ENCODE measurements around the gene SOD3. TPM values are rescaled to one million over a fixed set of nuclear protein-coding genes. Genes with fewer than 3 reads are reported as not detected.

SOD3 gene
- polyA plus RNA-seq, 1 donor (not counting 4 experiments of a cell fraction or from before 2014, with no cell fraction given) = not detected

- no peaks in the 10 kb centered on the region for H3K79me2 ChIP-seq (ENCODE audit: control insufficient read depth, insufficient read depth, low read length)
- dilution Hi-C loops (cut with MboI; ENCODE audit: extremely low pct_ligation_motif_present, low sequenced_read_pairs) = no loop called here
- TF ChIP-seq, protein P1, sequence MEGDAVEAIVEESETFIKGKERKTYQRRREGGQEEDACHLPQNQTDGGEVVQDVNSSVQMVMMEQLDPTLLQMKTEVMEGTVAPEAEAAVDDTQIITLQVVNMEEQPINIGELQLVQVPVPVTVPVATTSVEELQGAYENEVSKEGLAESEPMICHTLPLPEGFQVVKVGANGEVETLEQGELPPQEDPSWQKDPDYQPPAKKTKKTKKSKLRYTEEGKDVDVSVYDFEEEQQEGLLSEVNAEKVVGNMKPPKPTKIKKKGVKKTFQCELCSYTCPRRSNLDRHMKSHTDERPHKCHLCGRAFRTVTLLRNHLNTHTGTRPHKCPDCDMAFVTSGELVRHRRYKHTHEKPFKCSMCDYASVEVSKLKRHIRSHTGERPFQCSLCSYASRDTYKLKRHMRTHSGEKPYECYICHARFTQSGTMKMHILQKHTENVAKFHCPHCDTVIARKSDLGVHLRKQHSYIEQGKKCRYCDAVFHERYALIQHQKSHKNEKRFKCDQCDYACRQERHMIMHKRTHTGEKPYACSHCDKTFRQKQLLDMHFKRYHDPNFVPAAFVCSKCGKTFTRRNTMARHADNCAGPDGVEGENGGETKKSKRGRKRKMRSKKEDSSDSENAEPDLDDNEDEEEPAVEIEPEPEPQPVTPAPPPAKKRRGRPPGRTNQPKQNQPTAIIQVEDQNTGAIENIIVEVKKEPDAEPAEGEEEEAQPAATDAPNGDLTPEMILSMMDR (optimal IDR thresholded peaks at IDR 0.05 in 1 of 3, IDR thresholded peaks at IDR 0.05 in 1 of 3, conservative IDR thresholded peaks at IDR 0.05 in 1 of 3; ENCODE audit: extremely low read depth in 1 of 3, insufficient read depth in 2 of 3, low read length in 3 of 3) = no peak
- no peak for TF ChIP-seq EZH2 (IDR thresholded peaks at IDR 0.05; ENCODE audit: low read length)
- no peaks in the 10 kb centered on the region for H4K20me1 ChIP-seq (ENCODE audit: control insufficient read depth, extremely low read depth, insufficient read depth, low read length)
- DNase-seq (ENCODE audit: low read depth, low spot score) = no peak
- H3K4me3 ChIP-seq (ENCODE audit: control insufficient read depth in 2 of 3, extremely low read depth in 1 of 3, insufficient read depth in 2 of 3, low read depth in 1 of 3, low read length in 3 of 3) = no peak overlapping the region
- H3K9ac ChIP-seq (ENCODE audit: control insufficient read depth, extremely low read depth, insufficient read depth, low read length) = no peak overlapping the region
- no peaks in the 10 kb centered on the region for H3K9me3 ChIP-seq (ENCODE audit: control insufficient read depth, low read depth, low read length)
- H3K27me3 ChIP-seq (ENCODE audit: control insufficient read depth, extremely low read depth, insufficient read depth, low read length) = no peaks in the 10 kb centered on the region
- no peaks in the 10 kb centered on the region for H3K9me1 ChIP-seq (ENCODE audit: control insufficient read depth, extremely low read depth, insufficient read depth, low read length)
- H2AFZ ChIP-seq (ENCODE audit: control insufficient read depth, low read length) = no peak overlapping the region
- peaks cover 12% of the 10 kb centered on the region for H3K4me1 ChIP-seq (ENCODE audit: control insufficient read depth, extremely low read depth, insufficient read depth, low read length)
- H3K4me2 ChIP-seq (ENCODE audit: control insufficient read depth, extremely low read depth, insufficient read depth, low read depth, low read length) = no peak overlapping the region
- no peak overlapping the region for H3K27ac ChIP-seq (ENCODE audit: control insufficient read depth, insufficient read depth, low read length)
- no peaks in the 10 kb centered on the region for H3K36me3 ChIP-seq (ENCODE audit: control insufficient read depth in 2 of 2, extremely low read depth in 1 of 2, insufficient read depth in 2 of 2, low read length in 2 of 2)
- FAIRE-seq = no peak
These were observed 12.9 kb downstream of the SOD3 start for GRCh38 chr4:24808261-24808660.

DNA sequence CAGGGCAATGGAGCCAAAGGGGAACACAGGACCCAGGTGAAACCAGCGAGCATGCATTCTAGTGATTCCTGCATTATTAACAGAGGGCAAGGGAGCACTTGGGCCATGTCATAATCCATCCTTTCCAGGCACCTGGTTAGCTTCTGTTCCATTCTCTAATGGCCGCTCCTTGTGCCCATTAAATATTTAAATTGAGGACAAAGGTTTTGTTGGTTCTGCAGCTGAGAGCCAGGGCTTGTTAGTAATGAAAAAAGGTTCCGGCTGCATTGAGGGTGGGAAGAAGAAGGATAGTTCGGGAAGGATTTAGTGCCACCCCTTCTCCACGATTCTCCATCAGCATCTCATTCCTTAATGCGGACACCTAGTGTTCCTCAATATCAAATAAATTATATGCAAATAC lies 13.6 kb downstream of the SOD3 start:
- dilution Hi-C loops (cut with MboI; ENCODE audit: extremely low pct_ligation_motif_present, low sequenced_read_pairs) = no loop called here

More for the DNA sequence above, 13.6 kb downstream of the SOD3 start:
- Histone ChIP-seq H3K79me2 (ENCODE audit: control insufficient read depth, insufficient read depth, low read length) (no peaks in the 10 kb centered on the region), H2AFZ (ENCODE audit: control insufficient read depth, low read length) (no peak overlapping the region), H3K9me3 (ENCODE audit: control insufficient read depth, low read depth, low read length) (no peaks in the 10 kb centered on the region), H3K27ac (ENCODE audit: control insufficient read depth, insufficient read depth, low read length) (no peak overlapping the region), H3K27me3 (ENCODE audit: control insufficient read depth, extremely low read depth, insufficient read depth, low read length) (no peaks in the 10 kb centered on the region), H3K9me1 (ENCODE audit: control insufficient read depth, extremely low read depth, insufficient read depth, low read length) (no peaks in the 10 kb centered on the region), H3K36me3 (ENCODE audit: control insufficient read depth in 2 of 2, extremely low read depth in 1 of 2, insufficient read depth in 2 of 2, low read length in 2 of 2) (no peaks in the 10 kb centered on the region), H3K9ac (ENCODE audit: control insufficient read depth, extremely low read depth, insufficient read depth, low read length) (no peak overlapping the region), H3K4me3 (ENCODE audit: control insufficient read depth in 2 of 3, extremely low read depth in 1 of 3, insufficient read depth in 2 of 3, low read depth in 1 of 3, low read length in 3 of 3) (no peak overlapping the region), H3K4me1 (ENCODE audit: control insufficient read depth, extremely low read depth, insufficient read depth, low read length) (peaks cover 12% of the 10 kb centered on the region), H3K4me2 (ENCODE audit: control insufficient read depth, extremely low read depth, insufficient read depth, low read depth, low read length) (no peak overlapping the region), H4K20me1 (ENCODE audit: control insufficient read depth, extremely low read depth, insufficient read depth, low read length) (no peaks in the 10 kb centered on the region)
- DNase-seq (ENCODE audit: low read depth, low spot score) = no peak
- no peak for FAIRE-seq
- no peak for TF ChIP-seq EZH2 (IDR thresholded peaks at IDR 0.05; ENCODE audit: low read length)
- TF ChIP-seq, protein P1 (optimal IDR thresholded peaks at IDR 0.05 in 1 of 3, IDR thresholded peaks at IDR 0.05 in 1 of 3, conservative IDR thresholded peaks at IDR 0.05 in 1 of 3; ENCODE audit: extremely low read depth in 1 of 3, insufficient read depth in 2 of 3, low read length in 3 of 3) = no peak
